Measurements from ENCODE around the gene IGF2BP2. TPM values are rescaled to one million over a fixed set of nuclear protein-coding genes. Genes with fewer than 3 reads are reported as not detected.

Gene IGF2BP2
- total and polyA plus RNA-seq, 2 of the 8 experiments (the other 6 are each of a cell fraction or from before 2014, with no cell fraction given): 7.4 to 121 TPM

DNA sequence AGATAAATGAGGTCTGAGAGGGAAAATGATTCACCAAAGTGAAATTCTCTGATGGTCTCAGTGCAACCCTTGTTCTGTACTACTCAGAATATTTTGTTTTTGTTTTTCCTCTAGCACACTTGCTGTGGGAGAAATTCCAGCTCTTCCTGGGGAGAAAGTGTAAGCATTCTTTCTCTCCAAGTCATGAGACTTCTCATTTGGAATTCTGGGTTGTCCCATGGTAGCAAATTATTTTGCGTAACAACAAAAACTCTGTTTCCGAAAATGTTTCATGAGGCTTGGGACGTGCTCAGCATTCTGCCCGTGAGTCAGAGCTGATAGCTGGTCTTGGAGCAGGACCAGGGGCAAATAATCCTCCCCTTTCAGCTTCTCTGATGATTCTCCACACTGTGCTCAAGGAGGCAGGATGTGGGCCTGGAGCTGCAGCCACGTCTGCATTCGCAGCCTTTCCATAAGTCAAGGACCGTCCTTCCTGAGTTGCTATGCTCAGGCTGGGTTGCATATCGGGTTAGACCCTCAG is 168.5 kb downstream of the IGF2BP2 start (continued):
- TF ChIP-seq, protein P1, sequence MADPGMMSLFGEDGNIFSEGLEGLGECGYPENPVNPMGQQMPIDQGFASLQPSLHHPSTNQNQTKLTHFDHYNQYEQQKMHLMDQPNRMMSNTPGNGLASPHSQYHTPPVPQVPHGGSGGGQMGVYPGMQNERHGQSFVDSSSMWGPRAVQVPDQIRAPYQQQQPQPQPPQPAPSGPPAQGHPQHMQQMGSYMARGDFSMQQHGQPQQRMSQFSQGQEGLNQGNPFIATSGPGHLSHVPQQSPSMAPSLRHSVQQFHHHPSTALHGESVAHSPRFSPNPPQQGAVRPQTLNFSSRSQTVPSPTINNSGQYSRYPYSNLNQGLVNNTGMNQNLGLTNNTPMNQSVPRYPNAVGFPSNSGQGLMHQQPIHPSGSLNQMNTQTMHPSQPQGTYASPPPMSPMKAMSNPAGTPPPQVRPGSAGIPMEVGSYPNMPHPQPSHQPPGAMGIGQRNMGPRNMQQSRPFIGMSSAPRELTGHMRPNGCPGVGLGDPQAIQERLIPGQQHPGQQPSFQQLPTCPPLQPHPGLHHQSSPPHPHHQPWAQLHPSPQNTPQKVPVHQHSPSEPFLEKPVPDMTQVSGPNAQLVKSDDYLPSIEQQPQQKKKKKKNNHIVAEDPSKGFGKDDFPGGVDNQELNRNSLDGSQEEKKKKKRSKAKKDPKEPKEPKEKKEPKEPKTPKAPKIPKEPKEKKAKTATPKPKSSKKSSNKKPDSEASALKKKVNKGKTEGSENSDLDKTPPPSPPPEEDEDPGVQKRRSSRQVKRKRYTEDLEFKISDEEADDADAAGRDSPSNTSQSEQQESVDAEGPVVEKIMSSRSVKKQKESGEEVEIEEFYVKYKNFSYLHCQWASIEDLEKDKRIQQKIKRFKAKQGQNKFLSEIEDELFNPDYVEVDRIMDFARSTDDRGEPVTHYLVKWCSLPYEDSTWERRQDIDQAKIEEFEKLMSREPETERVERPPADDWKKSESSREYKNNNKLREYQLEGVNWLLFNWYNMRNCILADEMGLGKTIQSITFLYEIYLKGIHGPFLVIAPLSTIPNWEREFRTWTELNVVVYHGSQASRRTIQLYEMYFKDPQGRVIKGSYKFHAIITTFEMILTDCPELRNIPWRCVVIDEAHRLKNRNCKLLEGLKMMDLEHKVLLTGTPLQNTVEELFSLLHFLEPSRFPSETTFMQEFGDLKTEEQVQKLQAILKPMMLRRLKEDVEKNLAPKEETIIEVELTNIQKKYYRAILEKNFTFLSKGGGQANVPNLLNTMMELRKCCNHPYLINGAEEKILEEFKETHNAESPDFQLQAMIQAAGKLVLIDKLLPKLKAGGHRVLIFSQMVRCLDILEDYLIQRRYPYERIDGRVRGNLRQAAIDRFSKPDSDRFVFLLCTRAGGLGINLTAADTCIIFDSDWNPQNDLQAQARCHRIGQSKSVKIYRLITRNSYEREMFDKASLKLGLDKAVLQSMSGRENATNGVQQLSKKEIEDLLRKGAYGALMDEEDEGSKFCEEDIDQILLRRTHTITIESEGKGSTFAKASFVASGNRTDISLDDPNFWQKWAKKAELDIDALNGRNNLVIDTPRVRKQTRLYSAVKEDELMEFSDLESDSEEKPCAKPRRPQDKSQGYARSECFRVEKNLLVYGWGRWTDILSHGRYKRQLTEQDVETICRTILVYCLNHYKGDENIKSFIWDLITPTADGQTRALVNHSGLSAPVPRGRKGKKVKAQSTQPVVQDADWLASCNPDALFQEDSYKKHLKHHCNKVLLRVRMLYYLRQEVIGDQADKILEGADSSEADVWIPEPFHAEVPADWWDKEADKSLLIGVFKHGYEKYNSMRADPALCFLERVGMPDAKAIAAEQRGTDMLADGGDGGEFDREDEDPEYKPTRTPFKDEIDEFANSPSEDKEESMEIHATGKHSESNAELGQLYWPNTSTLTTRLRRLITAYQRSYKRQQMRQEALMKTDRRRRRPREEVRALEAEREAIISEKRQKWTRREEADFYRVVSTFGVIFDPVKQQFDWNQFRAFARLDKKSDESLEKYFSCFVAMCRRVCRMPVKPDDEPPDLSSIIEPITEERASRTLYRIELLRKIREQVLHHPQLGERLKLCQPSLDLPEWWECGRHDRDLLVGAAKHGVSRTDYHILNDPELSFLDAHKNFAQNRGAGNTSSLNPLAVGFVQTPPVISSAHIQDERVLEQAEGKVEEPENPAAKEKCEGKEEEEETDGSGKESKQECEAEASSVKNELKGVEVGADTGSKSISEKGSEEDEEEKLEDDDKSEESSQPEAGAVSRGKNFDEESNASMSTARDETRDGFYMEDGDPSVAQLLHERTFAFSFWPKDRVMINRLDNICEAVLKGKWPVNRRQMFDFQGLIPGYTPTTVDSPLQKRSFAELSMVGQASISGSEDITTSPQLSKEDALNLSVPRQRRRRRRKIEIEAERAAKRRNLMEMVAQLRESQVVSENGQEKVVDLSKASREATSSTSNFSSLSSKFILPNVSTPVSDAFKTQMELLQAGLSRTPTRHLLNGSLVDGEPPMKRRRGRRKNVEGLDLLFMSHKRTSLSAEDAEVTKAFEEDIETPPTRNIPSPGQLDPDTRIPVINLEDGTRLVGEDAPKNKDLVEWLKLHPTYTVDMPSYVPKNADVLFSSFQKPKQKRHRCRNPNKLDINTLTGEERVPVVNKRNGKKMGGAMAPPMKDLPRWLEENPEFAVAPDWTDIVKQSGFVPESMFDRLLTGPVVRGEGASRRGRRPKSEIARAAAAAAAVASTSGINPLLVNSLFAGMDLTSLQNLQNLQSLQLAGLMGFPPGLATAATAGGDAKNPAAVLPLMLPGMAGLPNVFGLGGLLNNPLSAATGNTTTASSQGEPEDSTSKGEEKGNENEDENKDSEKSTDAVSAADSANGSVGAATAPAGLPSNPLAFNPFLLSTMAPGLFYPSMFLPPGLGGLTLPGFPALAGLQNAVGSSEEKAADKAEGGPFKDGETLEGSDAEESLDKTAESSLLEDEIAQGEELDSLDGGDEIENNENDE (IDR thresholded peaks at IDR 0.05; ENCODE audit: insufficient replicate concordance, low read length): no peak
- no peak for TF ChIP-seq HDAC6 (IDR thresholded peaks at IDR 0.05; ENCODE audit: low read depth, low read length)
- no peak for TF ChIP-seq BCL11A (IDR thresholded peaks at IDR 0.05; ENCODE audit: low read depth in 2 of 2, low read length in 2 of 2)
- TF ChIP-seq EGR1 (IDR thresholded peaks at IDR 0.05; ENCODE audit: borderline replicate concordance, low read depth, low read length): no peak
- no peak for TF ChIP-seq GTF2F1 (IDR thresholded peaks at IDR 0.05; ENCODE audit: borderline replicate concordance, low read depth, low read length)
- no peak for TF ChIP-seq NANOG (IDR thresholded peaks at IDR 0.05; ENCODE audit: insufficient read depth, low read depth, low read length, poor library complexity, severe bottlenecking)
- TF ChIP-seq HDAC2 (IDR thresholded peaks at IDR 0.05; ENCODE audit: borderline replicate concordance in 1 of 2, low read depth in 2 of 2, low read length in 2 of 2): no peak
- no peak for TF ChIP-seq KDM4A (IDR thresholded peaks at IDR 0.05; ENCODE audit: low read depth, low read length, severe bottlenecking)
- TF ChIP-seq EP300 (IDR thresholded peaks at IDR 0.05; ENCODE audit: borderline replicate concordance in 1 of 2, low read depth in 2 of 2, low read length in 2 of 2): no peak
- no peak for TF ChIP-seq NRF1 (IDR thresholded peaks at IDR 0.05; ENCODE audit: low read depth, low read length)

Data from H1 (cell line).